Transverse colon (tissue), 3 donors: Measurements from ENCODE around the gene GOLGA6L10.
"Not testable (repeated sequence)": the region's sequence is repeated elsewhere in the genome, so short reads cannot be mapped to it uniquely, and the experiment has no call there.

Experiments
- CTCF ChIP-seq, 5 experiments: fragments of 200-600 bp in 3 of 5; fragments of 450-650 bp in 2 of 5; sonication (generic) in 3 of 5; IDR thresholded peaks; 1 replicate in 2 of 5; 2 replicates in 3 of 5; pipeline ENCODE4 v1.5.1; 2016 to 2017; ENCODE audit warnings: antibody characterized with exemption in 5 of 5, inconsistent platforms in 3 of 5, mild to moderate bottlenecking in 2 of 5, moderate library complexity in 1 of 5
- POLR2A ChIP-seq: fragments of 450-650 bp; IDR thresholded peaks from one replicate; pipeline ENCODE4 v1.6.1; 2016; ENCODE audit warnings: antibody characterized with exemption, mild to moderate bottlenecking, moderate library complexity

- not testable (repeated sequence) for TF ChIP-seq CTCF (IDR thresholded peaks at IDR 0.05); POLR2A
Observed at GRCh38 chr15:82317516-82317915, 31.8 kb downstream of the GOLGA6L10 start.
